Measurements from ENCODE around the gene KRT6C.

The KRT6C gene

GRCh38 chr12:52440821-52441319 lies 32.7 kb downstream of the KRT6C start:
- DNase-seq (ENCODE audit: low read depth), result no peak
- TF ChIP-seq, protein P1, sequence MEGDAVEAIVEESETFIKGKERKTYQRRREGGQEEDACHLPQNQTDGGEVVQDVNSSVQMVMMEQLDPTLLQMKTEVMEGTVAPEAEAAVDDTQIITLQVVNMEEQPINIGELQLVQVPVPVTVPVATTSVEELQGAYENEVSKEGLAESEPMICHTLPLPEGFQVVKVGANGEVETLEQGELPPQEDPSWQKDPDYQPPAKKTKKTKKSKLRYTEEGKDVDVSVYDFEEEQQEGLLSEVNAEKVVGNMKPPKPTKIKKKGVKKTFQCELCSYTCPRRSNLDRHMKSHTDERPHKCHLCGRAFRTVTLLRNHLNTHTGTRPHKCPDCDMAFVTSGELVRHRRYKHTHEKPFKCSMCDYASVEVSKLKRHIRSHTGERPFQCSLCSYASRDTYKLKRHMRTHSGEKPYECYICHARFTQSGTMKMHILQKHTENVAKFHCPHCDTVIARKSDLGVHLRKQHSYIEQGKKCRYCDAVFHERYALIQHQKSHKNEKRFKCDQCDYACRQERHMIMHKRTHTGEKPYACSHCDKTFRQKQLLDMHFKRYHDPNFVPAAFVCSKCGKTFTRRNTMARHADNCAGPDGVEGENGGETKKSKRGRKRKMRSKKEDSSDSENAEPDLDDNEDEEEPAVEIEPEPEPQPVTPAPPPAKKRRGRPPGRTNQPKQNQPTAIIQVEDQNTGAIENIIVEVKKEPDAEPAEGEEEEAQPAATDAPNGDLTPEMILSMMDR (IDR thresholded peaks at IDR 0.05; ENCODE audit: control insufficient read depth, insufficient read depth, low read depth, low read length, missing control alignments), result no peak
- no peak overlapping the region for H3K4me3 ChIP-seq (ENCODE audit: control insufficient read depth, low read depth, low read length)

- H3K4me3 ChIP-seq (ENCODE audit: control insufficient read depth, low read depth, low read length), result no peak overlapping the region
- no peak for DNase-seq (ENCODE audit: low read depth)
- TF ChIP-seq, protein P1 (IDR thresholded peaks at IDR 0.05; ENCODE audit: control insufficient read depth, insufficient read depth, low read depth, low read length, missing control alignments), result no peak
These were observed 33.8 kb downstream of the KRT6C start for GRCh38 chr12:52439845-52440244.

GRCh38 chr12:52439420-52439819 lies 34.2 kb downstream of the KRT6C start:
- TF ChIP-seq, protein P1 (IDR thresholded peaks at IDR 0.05; ENCODE audit: control insufficient read depth, insufficient read depth, low read depth, low read length, missing control alignments), result no peak
- no peak overlapping the region for H3K4me3 ChIP-seq (ENCODE audit: control insufficient read depth, low read depth, low read length)
- DNase-seq (ENCODE audit: low read depth), result no peak

- no peak for DNase-seq (ENCODE audit: low read depth)
- H3K4me3 ChIP-seq (ENCODE audit: control insufficient read depth, low read depth, low read length), result no peak overlapping the region
- TF ChIP-seq, protein P1 (IDR thresholded peaks at IDR 0.05; ENCODE audit: control insufficient read depth, insufficient read depth, low read depth, low read length, missing control alignments), result no peak
These were observed 35.0 kb downstream of the KRT6C start for GRCh38 chr12:52438305-52439301.

DNA sequence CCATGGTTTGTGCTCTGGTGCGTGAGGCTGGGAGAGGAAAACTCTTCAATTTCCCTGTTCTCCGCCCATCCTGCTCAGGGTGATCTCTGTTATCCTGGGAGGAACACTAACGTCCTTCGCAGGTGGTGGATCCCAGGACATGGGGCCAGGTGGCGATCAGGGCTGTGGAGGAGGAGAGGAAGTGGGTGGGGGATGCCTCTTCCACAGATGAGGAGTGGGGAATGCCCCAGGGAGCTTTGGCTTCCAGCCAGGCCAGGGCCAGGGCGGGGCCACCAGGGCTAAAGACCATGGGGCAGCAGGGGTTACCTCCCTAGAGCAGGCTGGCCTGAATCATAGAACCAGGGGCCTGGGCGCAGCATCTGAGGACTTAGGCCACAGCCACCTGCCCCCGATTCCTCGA lies 36.1 kb downstream of the KRT6C start:
- no peak for DNase-seq (ENCODE audit: low read depth)

DNA sequence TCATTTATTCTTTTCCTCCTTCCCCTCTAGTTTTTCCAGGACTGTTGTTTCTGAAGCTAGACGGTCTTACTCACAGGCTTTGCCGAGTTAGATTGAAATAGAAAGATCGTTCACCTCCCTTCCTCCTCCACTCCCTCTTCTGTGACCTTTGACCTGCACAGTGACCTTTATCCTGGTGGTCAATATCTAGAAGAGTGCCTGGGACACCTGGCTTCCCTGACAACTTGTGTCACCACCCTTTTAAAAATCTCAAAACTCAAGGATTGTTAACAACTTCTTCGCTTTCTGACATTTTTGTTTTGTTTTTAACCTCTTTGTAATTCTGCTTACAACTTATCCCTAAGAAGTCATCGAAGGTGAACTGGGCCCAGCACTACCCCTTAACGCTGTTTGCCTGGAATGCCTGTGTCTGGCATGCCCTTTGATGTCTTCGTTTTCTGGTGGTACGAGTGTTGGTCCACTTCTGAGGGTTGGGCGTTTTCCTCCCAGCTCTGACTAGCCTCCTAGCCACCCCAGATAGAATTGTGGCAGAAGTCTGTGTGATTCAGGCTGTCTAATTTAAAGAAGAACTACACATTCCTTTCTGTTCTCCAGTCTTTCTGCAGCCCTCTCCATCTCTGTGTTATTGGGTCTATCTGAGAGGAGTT lies 36.7 kb downstream of the KRT6C start:
- no peak for DNase-seq (ENCODE audit: low read depth)
- TF ChIP-seq, protein P1 (IDR thresholded peaks at IDR 0.05; ENCODE audit: control insufficient read depth, insufficient read depth, low read depth, low read length, missing control alignments), result no peak
- H3K4me3 ChIP-seq (ENCODE audit: control insufficient read depth, low read depth, low read length), result no peak overlapping the region

More for the DNA sequence above, 36.1 kb downstream of the KRT6C start:
- TF ChIP-seq, protein P1 (IDR thresholded peaks at IDR 0.05; ENCODE audit: control insufficient read depth, insufficient read depth, low read depth, low read length, missing control alignments), result no peak
- H3K4me3 ChIP-seq (ENCODE audit: control insufficient read depth, low read depth, low read length), result no peak overlapping the region
